Esophagus squamous epithelium (tissue), 5 donors: ENCODE results near the gene RTL1. TPM values are rescaled to one million over a fixed set of nuclear protein-coding genes. Genes with fewer than 3 reads are reported as not detected.

Source experiments
- DNase-seq: peaks from one replicate; lab custom pipeline; 2025; lab: John Stamatoyannopoulos, UW
- H3K27ac ChIP-seq, 4 donors: fragments of 200-600 bp; sonication (generic); one replicate each; pipeline ENCODE4 v1.5.1; 2016 to 2019; ENCODE audit warnings: mild to moderate bottlenecking in 1 of 4
- H3K27me3 ChIP-seq, 4 donors: fragments of 200-600 bp; sonication (generic); 1 replicate in 3 of 4; 2 replicates in 1 of 4; pipeline versions ENCODE4 v1.5.1 to v1.6.0; 2017 to 2021; ENCODE audit warnings: antibody characterized with exemption in 1 of 4
- H3K36me3 ChIP-seq, 3 donors: fragments of 200-600 bp; sonication (generic); one replicate each; pipeline ENCODE4 v1.5.1; 2016 to 2019
- H3K4me1 ChIP-seq, 3 donors: fragments of 200-600 bp; sonication (generic); one replicate each; pipeline ENCODE4 v1.5.1; 2017 to 2019
- H3K4me3 ChIP-seq, 4 donors: fragments of 200-600 bp; sonication (generic); 1 replicate in 3 of 4; 2 replicates in 1 of 4; pipeline ENCODE4 v1.5.1; 2016 to 2019; ENCODE audit warnings: mild to moderate bottlenecking in 2 of 4, moderate library complexity in 1 of 4
- H3K9me3 ChIP-seq, 3 donors: fragments of 200-600 bp; sonication (generic); one replicate each; pipeline ENCODE4 v1.5.1; 2016 to 2019
- CTCF ChIP-seq, 6 experiments: fragments of 450-650 bp in 4 of 6; fragments of 200-600 bp in 2 of 6; sonication (generic) in 2 of 6; IDR thresholded peaks; one replicate each; pipeline ENCODE4 v1.5.1; 2016 to 2019; ENCODE audit warnings: antibody characterized with exemption in 6 of 6, mild to moderate bottlenecking in 4 of 6, moderate library complexity in 4 of 6
- POLR2A ChIP-seq, 4 donors: fragments of 450-650 bp; IDR thresholded peaks; one replicate each; pipeline ENCODE4 v1.6.1; 2017; ENCODE audit warnings: antibody characterized with exemption in 4 of 4, mild to moderate bottlenecking in 4 of 4, moderate library complexity in 3 of 4
- WGBS, 2 donors: methylation state at CpG; one replicate each; pipeline ENCODE4 v1.1.5; 2018; 5-methylcytosine and 5-hydroxymethylcytosine counted together
- intact Hi-C: fragments of 100-400 bp; cut with DNase I; formaldehyde crosslinking; loops from one replicate; pipeline ENCODE4 v1.15.0; 2022
- total RNA-seq, 4 donors: library from RNA; depleted of rRNA; stranded (reverse); fragments of >200 nt; gene quantifications; one replicate each; pipeline ENCODE4 v1.1.0, GENCODE V29; 2016
- donor health status: DM: yes; HTN: yes; CAD: no.

The RTL1 gene
- total RNA-seq, 4 donors from 2014 or later: not detected

- no peaks in the 10 kb centered on the region for H3K9me3 ChIP-seq
- no peak for DNase-seq
- no peak overlapping the region for H3K27ac ChIP-seq
- 50 to 61% methylated on average over 13 to 14 of the region's 17 CpGs for WGBS, 2 donors
- no peaks in the 10 kb centered on the region for H3K36me3 ChIP-seq
- TF ChIP-seq POLR2A (IDR thresholded peaks at IDR 0.05): no peak
- TF ChIP-seq CTCF (IDR thresholded peaks at IDR 0.05): no peak
- H3K27me3 ChIP-seq: peaks cover 0 to 24% (median 0%) of the 10 kb centered on the region in 4 donors
- intact Hi-C loops: loop anchor here (10.0 kb wide), 2 partner anchors 193 to 767 kb away; no protein-coding TSS in a partner anchor
- no peak overlapping the region for H3K4me3 ChIP-seq
- peaks cover 0 to 9% (median 0%) of the 10 kb centered on the region in 3 donors for H3K4me1 ChIP-seq
Measured at GRCh38 chr14:100857923-100858837, 45.3 kb downstream of the RTL1 start.

GRCh38 chr14:100857233-100857922 lies 46.1 kb downstream of the RTL1 start:
- peaks cover 0 to 24% (median 0%) of the 10 kb centered on the region in 4 donors for H3K27me3 ChIP-seq
- no peaks in the 10 kb centered on the region for H3K9me3 ChIP-seq
- WGBS, 2 donors: 68 to 79% methylated on average over 5 to 7 of the region's 14 CpGs
- no peak for TF ChIP-seq CTCF (IDR thresholded peaks at IDR 0.05)
- no peak overlapping the region for H3K4me3 ChIP-seq
- no peaks in the 10 kb centered on the region for H3K36me3 ChIP-seq
- peaks cover 0 to 9% (median 0%) of the 10 kb centered on the region in 3 donors for H3K4me1 ChIP-seq
- no peak for DNase-seq
- no peak overlapping the region for H3K27ac ChIP-seq
- intact Hi-C loops: loop anchor here (10.0 kb wide), 2 partner anchors 193 to 767 kb away; no protein-coding TSS in a partner anchor

GRCh38 chr14:100856056-100856950 lies 47.2 kb downstream of the RTL1 start:
- 79 to 87% methylated on average over 11 to 17 of the region's 20 CpGs for WGBS, 2 donors
- TF ChIP-seq POLR2A (IDR thresholded peaks at IDR 0.05) (no peak), CTCF (IDR thresholded peaks at IDR 0.05) (no peak)
- Histone ChIP-seq H3K4me3 (no peak overlapping the region), H3K9me3 (no peaks in the 10 kb centered on the region), H3K4me1 (peaks cover 0 to 13% (median 0%) of the 10 kb centered on the region in 3 donors), H3K27ac (no peak overlapping the region), H3K27me3 (peaks cover 0 to 24% (median 0%) of the 10 kb centered on the region in 4 donors), H3K36me3 (no peaks in the 10 kb centered on the region)
- intact Hi-C loops: loop anchor here (10.0 kb wide), 2 partner anchors 192 to 768 kb away; no protein-coding TSS in a partner anchor
- DNase-seq: no peak

GRCh38 chr14:100855256-100855930 lies 48.1 kb downstream of the RTL1 start:
- intact Hi-C loops: loop anchor here (10.0 kb wide), 2 partner anchors 191 to 769 kb away; no protein-coding TSS in a partner anchor
- no peak overlapping the region for H3K4me3 ChIP-seq
- 60 to 79% methylated on average over 13 to 15 of the region's 18 CpGs for WGBS, 2 donors
- TF ChIP-seq CTCF (IDR thresholded peaks at IDR 0.05): no peak
- no peaks in the 10 kb centered on the region for H3K36me3 ChIP-seq
- H3K4me1 ChIP-seq: peaks cover 0 to 17% (median 0%) of the 10 kb centered on the region in 3 donors
- no peak for DNase-seq
- peaks cover 0 to 22% (median 0%) of the 10 kb centered on the region in 4 donors for H3K27me3 ChIP-seq
- H3K9me3 ChIP-seq: no peaks in the 10 kb centered on the region
- no peak overlapping the region for H3K27ac ChIP-seq
